Tibial nerve (tissue), 3 donors: Measurements from ENCODE around the gene AKT3.

ENCODE experiments used
- POLR2A ChIP-seq, 2 donors: fragments of 450-650 bp; IDR thresholded peaks; one replicate each; pipeline ENCODE4 v1.6.1; 2017; ENCODE audit warnings: antibody characterized with exemption in 2 of 2, mild to moderate bottlenecking in 2 of 2, moderate library complexity in 2 of 2
- TF ChIP-seq, protein P1 (sequence below), 5 experiments: fragments of 200-600 bp in 3 of 5; fragments of 450-650 bp in 2 of 5; sonication (generic) in 3 of 5; IDR thresholded peaks; one replicate each; pipeline ENCODE4 v1.5.1; 2016 to 2019; ENCODE audit warnings: antibody characterized with exemption in 5 of 5, mild to moderate bottlenecking in 3 of 5, moderate library complexity in 2 of 5

DNA sequence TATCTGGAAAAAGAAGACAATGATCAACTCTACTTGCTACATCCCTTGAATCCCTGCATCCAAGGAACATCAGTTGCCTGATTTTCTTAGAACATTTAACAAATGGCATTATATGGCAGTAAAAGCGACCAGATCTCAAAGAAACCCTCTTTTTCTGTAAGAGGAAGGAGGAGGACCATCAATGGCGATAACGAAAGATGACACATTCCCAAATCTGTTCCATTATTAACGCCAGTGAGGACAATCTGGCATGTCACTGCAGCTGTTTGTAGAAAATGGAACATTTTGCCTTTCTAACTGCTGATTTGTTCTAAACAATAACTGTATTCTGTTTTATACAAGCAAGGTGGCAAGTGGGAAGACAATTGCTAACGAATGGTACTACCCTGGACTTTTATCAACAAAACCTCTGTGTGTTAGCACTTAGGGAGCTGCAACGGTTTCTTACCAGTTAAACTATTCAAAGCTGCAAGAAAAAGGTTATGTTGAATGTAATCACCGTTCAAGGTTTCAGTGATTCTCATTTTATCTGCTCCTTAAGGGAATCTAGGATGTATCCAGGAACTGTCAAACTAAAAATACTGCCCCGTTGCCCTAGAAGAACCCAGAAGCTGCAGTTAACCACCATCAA lies 342.3 kb downstream of the AKT3 start:
- TF ChIP-seq, protein P1, sequence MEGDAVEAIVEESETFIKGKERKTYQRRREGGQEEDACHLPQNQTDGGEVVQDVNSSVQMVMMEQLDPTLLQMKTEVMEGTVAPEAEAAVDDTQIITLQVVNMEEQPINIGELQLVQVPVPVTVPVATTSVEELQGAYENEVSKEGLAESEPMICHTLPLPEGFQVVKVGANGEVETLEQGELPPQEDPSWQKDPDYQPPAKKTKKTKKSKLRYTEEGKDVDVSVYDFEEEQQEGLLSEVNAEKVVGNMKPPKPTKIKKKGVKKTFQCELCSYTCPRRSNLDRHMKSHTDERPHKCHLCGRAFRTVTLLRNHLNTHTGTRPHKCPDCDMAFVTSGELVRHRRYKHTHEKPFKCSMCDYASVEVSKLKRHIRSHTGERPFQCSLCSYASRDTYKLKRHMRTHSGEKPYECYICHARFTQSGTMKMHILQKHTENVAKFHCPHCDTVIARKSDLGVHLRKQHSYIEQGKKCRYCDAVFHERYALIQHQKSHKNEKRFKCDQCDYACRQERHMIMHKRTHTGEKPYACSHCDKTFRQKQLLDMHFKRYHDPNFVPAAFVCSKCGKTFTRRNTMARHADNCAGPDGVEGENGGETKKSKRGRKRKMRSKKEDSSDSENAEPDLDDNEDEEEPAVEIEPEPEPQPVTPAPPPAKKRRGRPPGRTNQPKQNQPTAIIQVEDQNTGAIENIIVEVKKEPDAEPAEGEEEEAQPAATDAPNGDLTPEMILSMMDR (IDR thresholded peaks at IDR 0.05), result no peak
- no peak for TF ChIP-seq POLR2A (IDR thresholded peaks at IDR 0.05)
